HFF-Myc (cell line): Measurements from ENCODE around the gene DIP2C.

ENCODE experiments used
- DNase-seq: peaks from one replicate; pipeline ENCODE4 v3.0.0-alpha.2; 2011; ENCODE audit warnings: low read depth; ENCODE audit errors: extremely low read depth
- H3K4me3 ChIP-seq: replicated peaks from 2 replicates; pipeline ENCODE4 v1.5.1; 2011; ENCODE audit warnings: low read depth, mild to moderate bottlenecking, control low read depth, low read length
- CTCF ChIP-seq: IDR thresholded peaks from 2 replicates; pipeline ENCODE4 v1.5.1; 2012; ENCODE audit warnings: mild to moderate bottlenecking, low read depth, low read length, control low read depth; ENCODE audit errors: missing control alignments

The DIP2C gene

GRCh38 chr10:389261-389790 lies 300.1 kb downstream of the DIP2C start:
- no peak for TF ChIP-seq CTCF
- no peak overlapping the region for H3K4me3 ChIP-seq
- DNase-seq = no peak

DNA sequence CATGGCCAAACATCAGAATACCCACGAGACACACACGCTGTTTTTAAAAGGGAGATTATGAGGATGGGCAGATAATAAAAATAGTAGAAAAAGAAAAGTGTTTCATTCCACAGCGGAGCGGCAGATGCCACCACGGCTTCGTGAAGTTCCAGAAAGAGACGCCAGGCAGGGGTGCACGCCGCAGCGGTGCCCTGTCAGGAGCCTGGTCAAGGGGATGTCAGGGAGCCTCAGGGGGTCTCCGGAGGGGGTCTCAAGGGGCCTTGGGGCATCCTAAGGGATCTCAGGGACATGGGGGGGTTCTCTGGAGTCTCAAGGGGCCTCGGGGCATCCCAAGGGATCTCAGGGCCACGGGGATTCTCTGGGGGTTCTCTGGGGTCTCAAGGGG lies 300.8 kb downstream of the DIP2C start:
- DNase-seq = no peak
- H3K4me3 ChIP-seq = no peak overlapping the region
- TF ChIP-seq CTCF = no peak

DNA sequence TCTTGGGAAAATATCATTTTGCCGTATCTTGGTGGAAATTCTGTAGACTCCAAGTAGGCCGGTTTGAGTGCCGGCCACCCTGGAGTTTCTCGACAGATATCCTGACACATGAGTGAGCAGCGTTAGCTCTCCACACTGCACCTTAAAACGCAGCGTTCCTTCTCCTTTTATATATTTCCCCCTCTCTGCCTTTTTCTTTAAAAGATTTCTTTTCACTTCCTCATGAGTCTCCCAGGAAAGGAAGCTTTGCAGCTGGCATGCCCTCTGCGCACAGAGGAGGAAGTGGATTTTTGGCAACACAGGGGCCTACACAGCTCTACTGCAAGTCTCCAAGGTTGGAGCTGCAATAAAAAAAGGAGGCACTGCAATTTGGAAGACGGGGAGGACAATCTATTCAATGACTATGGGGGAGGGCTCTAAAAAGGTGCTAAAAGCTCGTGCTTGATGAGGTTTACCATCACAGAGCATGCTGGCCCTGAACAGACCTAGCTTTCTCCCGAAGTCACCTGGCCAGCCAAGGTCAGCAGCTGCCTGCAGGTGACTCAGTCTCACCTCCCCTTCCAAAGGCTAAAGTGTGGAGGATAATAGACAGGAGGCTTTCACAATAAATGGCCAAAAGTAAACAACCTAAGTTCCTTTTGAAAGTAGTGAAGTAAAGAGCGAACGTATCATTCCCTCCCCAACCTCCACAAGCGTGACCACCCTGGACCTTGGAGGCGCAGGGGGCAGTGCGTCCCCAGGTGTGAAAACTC lies 301.4 kb downstream of the DIP2C start:
- DNase-seq = no peak
- H3K4me3 ChIP-seq = no peak overlapping the region
- TF ChIP-seq CTCF = no peak

DNA sequence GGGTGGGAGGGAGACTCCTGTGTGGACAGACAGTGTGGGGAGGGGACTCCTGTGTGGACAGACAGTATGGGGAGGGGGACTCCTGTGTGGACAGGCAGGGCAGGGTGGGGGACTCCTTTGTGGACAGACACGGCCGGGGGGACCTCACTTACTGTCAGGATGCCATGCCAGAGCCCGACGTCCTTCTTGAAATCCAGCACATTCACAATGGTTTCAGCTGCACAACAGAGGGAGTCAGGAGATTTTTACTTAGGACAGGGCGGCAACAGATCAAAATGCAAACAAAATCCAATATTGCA lies 301.9 kb downstream of the DIP2C start:
- no peak for DNase-seq
- TF ChIP-seq CTCF = no peak
- no peak overlapping the region for H3K4me3 ChIP-seq

GRCh38 chr10:386771-387592 lies 302.5 kb downstream of the DIP2C start:
- DNase-seq = no peak
- TF ChIP-seq CTCF = no peak

GRCh38 chr10:385571-386300 lies 303.7 kb downstream of the DIP2C start:
- H3K4me3 ChIP-seq = no peak overlapping the region
- DNase-seq = no peak
- TF ChIP-seq CTCF = no peak

More at GRCh38 chr10:386771-387592, 302.5 kb downstream of the DIP2C start:
- no peak overlapping the region for H3K4me3 ChIP-seq
